GM12878 (cell line): Measurements from ENCODE around the gene ITM2C.

Experiments used
- MYC ChIP-seq: IDR thresholded peaks from 2 replicates; pipeline ENCODE4 v1.6.1; 2011; ENCODE audit warnings: mild to moderate bottlenecking, low read length, moderate library complexity, inconsistent platforms; ENCODE audit not compliant: insufficient read depth, insufficient replicate concordance, insufficient read length, severe bottlenecking
- POLR2A ChIP-seq: IDR thresholded peaks from 2 replicates; pipeline ENCODE4 v1.6.1; 2011; ENCODE audit warnings: low read depth, mild to moderate bottlenecking, low read length
- RAD21 ChIP-seq: IDR thresholded peaks from 2 replicates; pipeline ENCODE4 v1.6.1; 2011; ENCODE audit warnings: mild to moderate bottlenecking, low read depth, low read length, moderate library complexity; ENCODE audit not compliant: insufficient read depth
- RCOR1 ChIP-seq: conservative IDR thresholded peaks from 2 replicates; pipeline ENCODE4 v1.6.1; 2012; ENCODE audit warnings: low read depth, low read length, improper control_type of control experiment
- SUPT20H ChIP-seq: IDR thresholded peaks from 2 replicates; pipeline ENCODE4 v1.6.1; 2011; ENCODE audit warnings: low read depth, mild to moderate bottlenecking, low read length, moderate library complexity, borderline replicate concordance; ENCODE audit not compliant: control insufficient read depth
- TF ChIP-seq, protein P1 (sequence below): IDR thresholded peaks from 2 replicates; pipeline ENCODE4 v1.6.1; 2012; ENCODE audit warnings: low read length, inconsistent platforms
- TF ChIP-seq, protein P2 (sequence below), 3 experiments: IDR thresholded peaks in 2 of 3; conservative IDR thresholded peaks in 1 of 3; 2 replicates each; pipeline ENCODE4 v1.5.1; 2011; ENCODE audit warnings: low read depth in 3 of 3, low read length in 3 of 3, mild to moderate bottlenecking in 3 of 3, control low read depth in 2 of 3, moderate library complexity in 2 of 3, inconsistent platforms in 1 of 3, mixed read lengths in 1 of 3; ENCODE audit not compliant: control insufficient read depth in 2 of 3, insufficient read depth in 1 of 3; ENCODE audit errors: extremely low read depth in 1 of 3
- TF ChIP-seq, protein P3 (sequence below): fragments of 450-650 bp; formaldehyde crosslinking; IDR thresholded peaks from 2 replicates; pipeline ENCODE4 v1.5.0; 2022; ENCODE audit warnings: mild to moderate bottlenecking, missing genetic modification characterization

DNA sequence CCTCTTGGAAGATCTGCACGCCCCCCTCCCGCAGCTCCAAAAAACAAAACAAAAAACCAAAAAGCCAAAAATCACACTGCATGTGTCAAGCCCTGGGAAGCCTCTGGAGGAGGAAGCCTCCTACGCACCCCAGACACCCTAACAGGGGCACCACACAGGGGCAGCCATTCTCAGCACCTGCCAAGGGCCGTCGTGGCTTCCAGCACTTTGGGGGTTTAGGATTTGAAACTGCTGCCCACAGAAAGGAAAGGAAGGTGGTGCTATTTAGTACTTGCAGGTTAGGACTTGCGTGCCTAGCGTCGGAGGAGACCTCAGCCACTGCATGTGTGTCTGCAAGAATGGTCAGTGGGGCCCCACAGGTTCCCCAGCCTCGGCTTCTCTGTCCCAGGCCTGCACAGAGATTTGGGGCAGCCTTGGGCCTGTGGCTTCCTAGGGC, 60.7 kb downstream of the ITM2C start:
- TF ChIP-seq, protein P1, sequence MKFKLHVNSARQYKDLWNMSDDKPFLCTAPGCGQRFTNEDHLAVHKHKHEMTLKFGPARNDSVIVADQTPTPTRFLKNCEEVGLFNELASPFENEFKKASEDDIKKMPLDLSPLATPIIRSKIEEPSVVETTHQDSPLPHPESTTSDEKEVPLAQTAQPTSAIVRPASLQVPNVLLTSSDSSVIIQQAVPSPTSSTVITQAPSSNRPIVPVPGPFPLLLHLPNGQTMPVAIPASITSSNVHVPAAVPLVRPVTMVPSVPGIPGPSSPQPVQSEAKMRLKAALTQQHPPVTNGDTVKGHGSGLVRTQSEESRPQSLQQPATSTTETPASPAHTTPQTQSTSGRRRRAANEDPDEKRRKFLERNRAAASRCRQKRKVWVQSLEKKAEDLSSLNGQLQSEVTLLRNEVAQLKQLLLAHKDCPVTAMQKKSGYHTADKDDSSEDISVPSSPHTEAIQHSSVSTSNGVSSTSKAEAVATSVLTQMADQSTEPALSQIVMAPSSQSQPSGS = no peak
- TF ChIP-seq, protein P2, sequence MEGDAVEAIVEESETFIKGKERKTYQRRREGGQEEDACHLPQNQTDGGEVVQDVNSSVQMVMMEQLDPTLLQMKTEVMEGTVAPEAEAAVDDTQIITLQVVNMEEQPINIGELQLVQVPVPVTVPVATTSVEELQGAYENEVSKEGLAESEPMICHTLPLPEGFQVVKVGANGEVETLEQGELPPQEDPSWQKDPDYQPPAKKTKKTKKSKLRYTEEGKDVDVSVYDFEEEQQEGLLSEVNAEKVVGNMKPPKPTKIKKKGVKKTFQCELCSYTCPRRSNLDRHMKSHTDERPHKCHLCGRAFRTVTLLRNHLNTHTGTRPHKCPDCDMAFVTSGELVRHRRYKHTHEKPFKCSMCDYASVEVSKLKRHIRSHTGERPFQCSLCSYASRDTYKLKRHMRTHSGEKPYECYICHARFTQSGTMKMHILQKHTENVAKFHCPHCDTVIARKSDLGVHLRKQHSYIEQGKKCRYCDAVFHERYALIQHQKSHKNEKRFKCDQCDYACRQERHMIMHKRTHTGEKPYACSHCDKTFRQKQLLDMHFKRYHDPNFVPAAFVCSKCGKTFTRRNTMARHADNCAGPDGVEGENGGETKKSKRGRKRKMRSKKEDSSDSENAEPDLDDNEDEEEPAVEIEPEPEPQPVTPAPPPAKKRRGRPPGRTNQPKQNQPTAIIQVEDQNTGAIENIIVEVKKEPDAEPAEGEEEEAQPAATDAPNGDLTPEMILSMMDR (IDR thresholded peaks at IDR 0.05 in 2 of 3, conservative IDR thresholded peaks at IDR 0.05 in 1 of 3; ENCODE audit: control insufficient read depth in 2 of 3, extremely low read depth in 1 of 3, insufficient read depth in 1 of 3, low read depth in 3 of 3, low read length in 3 of 3) = no peak
- TF ChIP-seq MYC = no peak
- TF ChIP-seq SUPT20H = no peak
- TF ChIP-seq RCOR1 = no peak
- no peak for TF ChIP-seq POLR2A
- no peak for TF ChIP-seq RAD21
- TF ChIP-seq, protein P3, sequence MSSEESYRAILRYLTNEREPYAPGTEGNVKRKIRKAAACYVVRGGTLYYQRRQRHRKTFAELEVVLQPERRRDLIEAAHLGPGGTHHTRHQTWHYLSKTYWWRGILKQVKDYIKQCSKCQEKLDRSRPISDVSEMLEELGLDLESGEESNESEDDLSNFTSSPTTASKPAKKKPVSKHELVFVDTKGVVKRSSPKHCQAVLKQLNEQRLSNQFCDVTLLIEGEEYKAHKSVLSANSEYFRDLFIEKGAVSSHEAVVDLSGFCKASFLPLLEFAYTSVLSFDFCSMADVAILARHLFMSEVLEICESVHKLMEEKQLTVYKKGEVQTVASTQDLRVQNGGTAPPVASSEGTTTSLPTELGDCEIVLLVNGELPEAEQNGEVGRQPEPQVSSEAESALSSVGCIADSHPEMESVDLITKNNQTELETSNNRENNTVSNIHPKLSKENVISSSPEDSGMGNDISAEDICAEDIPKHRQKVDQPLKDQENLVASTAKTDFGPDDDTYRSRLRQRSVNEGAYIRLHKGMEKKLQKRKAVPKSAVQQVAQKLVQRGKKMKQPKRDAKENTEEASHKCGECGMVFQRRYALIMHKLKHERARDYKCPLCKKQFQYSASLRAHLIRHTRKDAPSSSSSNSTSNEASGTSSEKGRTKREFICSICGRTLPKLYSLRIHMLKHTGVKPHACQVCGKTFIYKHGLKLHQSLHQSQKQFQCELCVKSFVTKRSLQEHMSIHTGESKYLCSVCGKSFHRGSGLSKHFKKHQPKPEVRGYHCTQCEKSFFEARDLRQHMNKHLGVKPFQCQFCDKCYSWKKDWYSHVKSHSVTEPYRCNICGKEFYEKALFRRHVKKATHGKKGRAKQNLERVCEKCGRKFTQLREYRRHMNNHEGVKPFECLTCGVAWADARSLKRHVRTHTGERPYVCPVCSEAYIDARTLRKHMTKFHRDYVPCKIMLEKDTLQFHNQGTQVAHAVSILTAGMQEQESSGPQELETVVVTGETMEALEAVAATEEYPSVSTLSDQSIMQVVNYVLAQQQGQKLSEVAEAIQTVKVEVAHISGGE (CRISPR knock-in tag) = no peak
